Caco-2 (cell line): ENCODE data around the gene COL21A1. TPM values are rescaled to one million over a fixed set of nuclear protein-coding genes. Genes with fewer than 3 reads are reported as not detected.

Source experiments
- BruUV-seq: library from RNA; stranded (reverse); fragments of 400-500 nt; replicated peaks from 2 replicates; lab custom pipeline; 2021; lab: Mats Ljungman, UMichigan
- CTCF ChIA-PET: fragments of 300-600 bp; sonication (Branson Sonifier 250); formaldehyde crosslinking; loops from one replicate; lab custom pipeline; 2022; ENCODE audit warnings: antibody characterized with exemption; lab: Charles Lee
- POLR2A ChIA-PET: fragments of 300-600 bp; sonication (Branson Sonifier 250); formaldehyde crosslinking; loops from one replicate; lab custom pipeline; 2022; ENCODE audit warnings: antibody characterized with exemption; lab: Charles Lee
- DNase-seq, 2 experiments: peaks; one replicate each; pipeline versions ENCODE4 v3.0.0 to v3.0.0-alpha.2; 2020 to 2022
- H3K27me3 ChIP-seq: replicated peaks from 2 replicates; pipeline ENCODE4 v1.6.0; 2011; ENCODE audit warnings: low read length; ENCODE audit not compliant: control insufficient read depth, insufficient read depth
- H3K36me3 ChIP-seq: 2 replicates; pipeline ENCODE4 v1.5.1; 2011; ENCODE audit warnings: low read length; ENCODE audit not compliant: control insufficient read depth, insufficient read depth
- H3K4me1 ChIP-seq: fragments of 250-450 bp; sonication (Bioruptor Pico); 2 replicates; pipeline ENCODE4 v1.5.1; 2020; ENCODE audit warnings: mild to moderate bottlenecking
- H3K4me3 ChIP-seq: 2 replicates; pipeline ENCODE4 v1.5.1; 2011; ENCODE audit warnings: low read depth, mild to moderate bottlenecking, control low read depth, low read length
- H3K9me3 ChIP-seq: fragments of 250-450 bp; sonication (Bioruptor Pico); 2 replicates; pipeline ENCODE4 v1.5.1; 2020; ENCODE audit warnings: mild to moderate bottlenecking, moderate library complexity
- H3K27ac Mint-ChIP-seq: one replicate; pipeline ENCODE4 v1.8.0; 2022; ENCODE audit warnings: mixed read lengths; ENCODE audit not compliant: unreplicated experiment
- H3K27me3 Mint-ChIP-seq: one replicate; pipeline ENCODE4 v1.8.0; 2022; ENCODE audit warnings: mixed read lengths; ENCODE audit not compliant: insufficient read depth, unreplicated experiment
- H3K36me3 Mint-ChIP-seq: one replicate; pipeline ENCODE4 v1.8.0; 2022; ENCODE audit warnings: mild to moderate bottlenecking, mixed read lengths; ENCODE audit not compliant: insufficient read depth, unreplicated experiment
- H3K4me1 Mint-ChIP-seq: one replicate; pipeline ENCODE4 v1.8.0; 2022; ENCODE audit warnings: low read depth, mixed read lengths; ENCODE audit not compliant: unreplicated experiment
- H3K4me3 Mint-ChIP-seq: one replicate; pipeline ENCODE4 v1.8.0; 2022; ENCODE audit warnings: mild to moderate bottlenecking, moderate library complexity, mixed read lengths; ENCODE audit not compliant: unreplicated experiment
- H3K9me3 Mint-ChIP-seq: one replicate; pipeline ENCODE4 v1.8.0; 2022; ENCODE audit warnings: mixed read lengths; ENCODE audit not compliant: unreplicated experiment
- intact Hi-C: fragments of 100-400 bp; cut with micrococcal nuclease; formaldehyde crosslinking; loops from one replicate; pipeline ENCODE4 v1.10.0; 2022; ENCODE audit not compliant: unreplicated experiment
- total RNA-seq: library from RNA; stranded (reverse); gene quantifications from 2 replicates; pipeline ENCODE4 v1.2.3, GENCODE V29; 2022
- TF ChIP-seq, protein P1 (sequence below), 2 experiments: fragments of 200-600 bp in 1 of 2; IDR thresholded peaks; 1 replicate in 1 of 2; 2 replicates in 1 of 2; pipeline versions ENCODE4 v1.5.1 to v1.8.0; 2011 to 2022; ENCODE audit warnings: antibody characterized with exemption in 1 of 2, control low read depth in 1 of 2, inconsistent platforms in 1 of 2, low read depth in 1 of 2, low read length in 1 of 2, mild to moderate bottlenecking in 1 of 2, moderate library complexity in 1 of 2; ENCODE audit not compliant: insufficient read depth in 1 of 2, severe bottlenecking in 1 of 2, unreplicated experiment in 1 of 2

COL21A1 gene
- total RNA-seq, 1 experiment from 2014 or later: 1.3 TPM

DNA sequence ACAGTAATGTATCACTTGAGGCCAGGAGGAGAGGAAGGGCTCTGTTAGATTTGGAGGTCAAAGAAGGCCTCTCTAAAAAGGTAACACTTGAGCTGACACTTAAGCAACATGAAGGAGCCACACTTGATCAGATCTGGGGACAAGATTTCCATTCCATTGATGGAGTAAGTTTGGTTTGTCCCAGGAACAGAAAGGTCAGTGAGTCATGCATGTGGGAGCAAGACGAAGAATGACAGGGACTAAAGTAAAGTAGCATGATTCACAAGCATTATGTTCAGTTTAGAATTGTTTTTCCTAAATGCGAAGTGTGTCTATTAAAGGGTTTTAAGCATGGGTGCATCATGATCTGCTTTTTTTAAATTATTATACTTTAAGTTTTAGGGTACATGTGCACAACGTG is 47.4 kb downstream of the COL21A1 start:
- POLR2A ChIA-PET: no interaction called here
- intact Hi-C loops: no loop called here

DNA sequence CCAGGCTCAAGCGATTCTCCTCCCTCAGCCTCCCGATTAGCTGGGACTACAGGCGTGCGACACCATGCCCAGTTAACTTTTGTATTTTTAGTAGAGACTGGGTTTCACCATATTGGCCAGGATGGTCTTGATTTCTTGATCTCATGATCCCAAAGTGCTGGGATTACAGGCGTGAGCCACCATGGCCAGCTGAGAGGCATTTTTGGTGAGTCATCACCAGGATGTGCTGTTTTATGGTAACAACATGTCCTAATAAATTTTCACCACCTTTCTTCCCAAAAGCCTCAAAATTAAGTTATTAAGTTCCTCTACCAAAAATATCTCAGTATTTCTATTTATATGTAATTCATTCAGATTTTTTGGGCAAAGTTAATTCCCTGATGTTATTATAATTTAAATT is 53.5 kb downstream of the COL21A1 start:
- ChIA-PET CTCF (no interaction called here), POLR2A (no interaction called here)
- Mint-ChIP-seq H3K27ac (no peak overlapping the region), H3K9me3 (no peaks in the 10 kb centered on the region), H3K27me3 (peaks cover 6% of the 10 kb centered on the region), H3K36me3 (no peaks in the 10 kb centered on the region), H3K4me3 (no peak overlapping the region), H3K4me1 (no peaks in the 10 kb centered on the region)
- H3K9me3 ChIP-seq: peaks cover 4% of the 10 kb centered on the region; the same call in 1 of the 2 replicates
- no peaks in the 10 kb centered on the region for H3K4me1 ChIP-seq
- TF ChIP-seq, protein P1, sequence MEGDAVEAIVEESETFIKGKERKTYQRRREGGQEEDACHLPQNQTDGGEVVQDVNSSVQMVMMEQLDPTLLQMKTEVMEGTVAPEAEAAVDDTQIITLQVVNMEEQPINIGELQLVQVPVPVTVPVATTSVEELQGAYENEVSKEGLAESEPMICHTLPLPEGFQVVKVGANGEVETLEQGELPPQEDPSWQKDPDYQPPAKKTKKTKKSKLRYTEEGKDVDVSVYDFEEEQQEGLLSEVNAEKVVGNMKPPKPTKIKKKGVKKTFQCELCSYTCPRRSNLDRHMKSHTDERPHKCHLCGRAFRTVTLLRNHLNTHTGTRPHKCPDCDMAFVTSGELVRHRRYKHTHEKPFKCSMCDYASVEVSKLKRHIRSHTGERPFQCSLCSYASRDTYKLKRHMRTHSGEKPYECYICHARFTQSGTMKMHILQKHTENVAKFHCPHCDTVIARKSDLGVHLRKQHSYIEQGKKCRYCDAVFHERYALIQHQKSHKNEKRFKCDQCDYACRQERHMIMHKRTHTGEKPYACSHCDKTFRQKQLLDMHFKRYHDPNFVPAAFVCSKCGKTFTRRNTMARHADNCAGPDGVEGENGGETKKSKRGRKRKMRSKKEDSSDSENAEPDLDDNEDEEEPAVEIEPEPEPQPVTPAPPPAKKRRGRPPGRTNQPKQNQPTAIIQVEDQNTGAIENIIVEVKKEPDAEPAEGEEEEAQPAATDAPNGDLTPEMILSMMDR (IDR thresholded peaks at IDR 0.05; ENCODE audit: insufficient read depth in 1 of 2, low read depth in 1 of 2, low read length in 1 of 2, severe bottlenecking in 1 of 2, unreplicated experiment in 1 of 2): no peak
- intact Hi-C loops: no loop called here
- DNase-seq: no peak
- H3K36me3 ChIP-seq: no peaks in the 10 kb centered on the region
- H3K4me3 ChIP-seq: no peak overlapping the region
- H3K27me3 ChIP-seq: no peaks in the 10 kb centered on the region
- BruUV-seq: no TSS peak

More for the DNA sequence above, 47.4 kb downstream of the COL21A1 start:
- peaks cover 4% of the 10 kb centered on the region; the same call in 1 of the 2 replicates for H3K9me3 ChIP-seq
- H3K27ac Mint-ChIP-seq: no peak overlapping the region
- CTCF ChIA-PET: no interaction called here
- BruUV-seq: no TSS peak
- H3K36me3 Mint-ChIP-seq: no peaks in the 10 kb centered on the region
- H3K4me1 Mint-ChIP-seq: no peaks in the 10 kb centered on the region
- H3K9me3 Mint-ChIP-seq: no peaks in the 10 kb centered on the region
- no peak overlapping the region for H3K4me3 Mint-ChIP-seq
- H3K27me3 ChIP-seq: no peaks in the 10 kb centered on the region
- no peak for DNase-seq
- H3K27me3 Mint-ChIP-seq: no peaks in the 10 kb centered on the region
- H3K36me3 ChIP-seq: no peaks in the 10 kb centered on the region
- TF ChIP-seq, protein P1 (IDR thresholded peaks at IDR 0.05; ENCODE audit: insufficient read depth in 1 of 2, low read depth in 1 of 2, low read length in 1 of 2, severe bottlenecking in 1 of 2, unreplicated experiment in 1 of 2): no peak
- no peak overlapping the region for H3K4me3 ChIP-seq
- no peaks in the 10 kb centered on the region for H3K4me1 ChIP-seq

DNA sequence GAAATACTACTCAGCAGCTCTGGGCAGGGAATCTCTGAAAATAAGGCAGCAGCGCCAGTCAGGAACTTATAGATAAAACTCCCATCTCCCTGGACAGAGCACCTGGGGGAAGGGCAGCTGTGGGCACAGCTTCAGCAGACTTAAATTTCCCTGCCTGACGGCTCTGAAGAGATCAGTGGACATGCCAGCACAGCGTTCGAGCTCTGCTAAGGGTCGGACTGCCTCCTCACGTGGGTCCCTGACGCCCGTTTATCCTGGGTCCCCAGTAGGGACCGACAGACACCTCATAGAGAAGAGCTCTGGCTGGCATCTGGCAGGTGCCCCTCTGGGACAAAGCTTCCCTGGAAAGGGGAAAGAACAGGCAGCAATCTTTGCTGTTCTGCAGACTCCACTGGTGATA is 59.0 kb downstream of the COL21A1 start:
- intact Hi-C loops: no loop called here
- ChIA-PET CTCF (no interaction called here), POLR2A (no interaction called here)
- H3K36me3 Mint-ChIP-seq: no peaks in the 10 kb centered on the region
- Histone ChIP-seq H3K4me1 (no peaks in the 10 kb centered on the region), H3K4me3 (no peak overlapping the region), H3K9me3 (no peaks in the 10 kb centered on the region), H3K36me3 (no peaks in the 10 kb centered on the region), H3K27me3 (no peaks in the 10 kb centered on the region)
- DNase-seq: no peak
- no peak overlapping the region for H3K4me3 Mint-ChIP-seq
- TF ChIP-seq, protein P1 (IDR thresholded peaks at IDR 0.05; ENCODE audit: insufficient read depth in 1 of 2, low read depth in 1 of 2, low read length in 1 of 2, severe bottlenecking in 1 of 2, unreplicated experiment in 1 of 2): no peak
- no peaks in the 10 kb centered on the region for H3K4me1 Mint-ChIP-seq
- H3K27ac Mint-ChIP-seq: no peak overlapping the region
- BruUV-seq: no TSS peak
- peaks cover 12% of the 10 kb centered on the region for H3K27me3 Mint-ChIP-seq
- no peaks in the 10 kb centered on the region for H3K9me3 Mint-ChIP-seq
